Stimulated activated CD8-positive, alpha-beta memory T cell treated with anti-CD3 and anti-CD28 coated beads, Interleukin-12 subunit alpha, Interleukin-12 subunit beta, amount 100 ng/mL, for 4 hours (primary cell): ENCODE data around the gene FBXW12.
"Not testable (repeated sequence)": the region's sequence is repeated elsewhere in the genome, so short reads cannot be mapped to it uniquely, and the experiment has no call there.

Source experiments
- DNase-seq: peaks from one replicate; pipeline ENCODE4 v3.0.0-alpha.2; 2020; ENCODE audit warnings: low read depth

FBXW12 gene, protein sequence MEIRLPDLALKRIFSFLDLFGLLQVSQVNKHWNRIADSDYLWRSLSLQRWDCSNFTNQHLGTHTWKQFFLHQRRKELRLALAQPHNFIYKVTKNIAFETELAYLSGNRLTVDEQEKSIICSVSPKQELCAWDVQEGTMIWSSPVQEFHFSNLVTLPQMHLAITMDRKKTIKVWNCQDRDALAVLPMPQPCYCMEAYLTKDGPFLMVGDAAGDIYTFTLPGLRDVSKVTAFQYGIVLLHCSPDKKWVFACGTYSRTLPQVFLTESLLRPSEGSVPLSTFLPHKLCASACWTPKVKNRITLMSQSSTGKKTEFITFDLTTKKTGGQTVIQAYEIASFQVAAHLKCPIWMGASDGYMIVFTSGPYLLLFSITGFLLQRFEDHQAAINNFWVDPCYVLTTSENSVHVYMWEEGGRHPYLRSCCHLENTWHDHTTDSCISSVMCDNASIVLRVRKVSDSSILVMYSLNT

DNA sequence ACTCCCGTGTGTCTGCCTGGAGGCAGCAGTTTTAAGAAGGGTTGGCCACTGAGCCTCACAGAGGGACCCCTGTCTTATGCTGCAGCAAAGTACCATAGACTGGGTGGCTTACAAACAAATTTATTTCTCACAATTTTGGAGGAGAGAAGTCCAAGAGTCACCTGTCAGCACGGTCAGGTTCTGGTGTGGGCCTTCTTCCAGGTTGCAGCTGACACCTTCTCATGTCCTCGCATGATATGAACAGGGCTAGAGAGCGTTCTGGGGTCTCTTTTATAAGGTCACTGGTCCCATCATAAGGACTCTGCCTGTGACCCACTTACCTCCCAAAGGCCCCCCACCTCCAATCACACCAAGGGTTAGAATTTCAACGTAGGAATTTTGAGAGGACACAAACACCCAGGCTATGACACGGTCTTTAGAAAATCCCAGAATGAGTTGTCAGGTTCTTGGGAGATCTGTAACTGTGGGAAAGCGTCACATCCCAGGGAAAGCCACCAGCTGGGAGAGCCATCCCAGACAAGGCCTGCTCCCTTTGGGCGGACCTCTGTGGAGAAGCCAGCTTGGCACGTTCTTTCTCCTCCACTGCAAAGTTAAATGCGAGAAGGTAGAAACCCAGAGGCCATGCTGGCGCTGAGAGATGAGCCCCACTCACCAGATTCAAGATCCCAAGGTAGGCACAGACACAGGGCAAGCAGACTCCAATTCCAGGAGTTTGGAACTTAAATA lies at the start of gene FBXW12:
FBXW12 (plus strand) TSS at position 569 of the 726 bp plus-strand sequence. CDS start 549 bp downstream, outside the sequence.
- DNase-seq = no peak

DNA sequence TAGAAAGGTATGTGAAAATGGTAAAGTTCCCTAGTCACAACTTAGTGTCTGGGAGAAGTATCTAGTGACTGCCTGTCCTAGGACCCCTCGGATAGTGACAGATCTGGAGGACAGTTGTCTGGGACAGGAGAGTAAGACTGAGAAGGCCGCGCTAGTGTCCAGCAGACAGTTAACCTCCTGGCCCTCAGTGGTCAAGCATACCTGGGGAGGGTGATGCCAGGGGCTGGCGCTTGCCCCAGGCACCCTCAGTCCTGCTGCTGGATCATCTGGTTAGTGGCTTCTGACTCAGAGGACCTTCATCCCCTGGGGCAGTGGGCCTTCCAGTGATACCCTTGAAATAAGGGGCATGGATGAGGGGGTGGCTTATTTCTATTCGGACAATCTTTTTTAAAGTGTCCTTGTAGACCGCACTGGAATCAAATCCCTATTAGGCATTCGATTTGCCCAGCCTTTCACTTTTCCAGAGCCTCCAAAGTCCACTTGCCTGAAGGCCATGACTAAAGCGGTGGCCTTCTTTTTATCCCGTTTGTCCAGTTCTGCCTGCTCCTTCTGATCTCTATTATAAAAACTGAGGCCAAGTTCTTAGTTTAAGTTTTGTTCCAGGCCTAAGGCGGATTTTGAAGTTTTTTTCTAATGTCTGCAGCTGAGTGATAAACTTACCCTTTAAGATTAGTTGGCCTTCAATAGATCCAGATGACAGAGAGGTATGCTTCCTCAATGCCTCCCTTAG lies 40.1 kb upstream of the FBXW12 start:
- not testable (repeated sequence) for DNase-seq

DNA sequence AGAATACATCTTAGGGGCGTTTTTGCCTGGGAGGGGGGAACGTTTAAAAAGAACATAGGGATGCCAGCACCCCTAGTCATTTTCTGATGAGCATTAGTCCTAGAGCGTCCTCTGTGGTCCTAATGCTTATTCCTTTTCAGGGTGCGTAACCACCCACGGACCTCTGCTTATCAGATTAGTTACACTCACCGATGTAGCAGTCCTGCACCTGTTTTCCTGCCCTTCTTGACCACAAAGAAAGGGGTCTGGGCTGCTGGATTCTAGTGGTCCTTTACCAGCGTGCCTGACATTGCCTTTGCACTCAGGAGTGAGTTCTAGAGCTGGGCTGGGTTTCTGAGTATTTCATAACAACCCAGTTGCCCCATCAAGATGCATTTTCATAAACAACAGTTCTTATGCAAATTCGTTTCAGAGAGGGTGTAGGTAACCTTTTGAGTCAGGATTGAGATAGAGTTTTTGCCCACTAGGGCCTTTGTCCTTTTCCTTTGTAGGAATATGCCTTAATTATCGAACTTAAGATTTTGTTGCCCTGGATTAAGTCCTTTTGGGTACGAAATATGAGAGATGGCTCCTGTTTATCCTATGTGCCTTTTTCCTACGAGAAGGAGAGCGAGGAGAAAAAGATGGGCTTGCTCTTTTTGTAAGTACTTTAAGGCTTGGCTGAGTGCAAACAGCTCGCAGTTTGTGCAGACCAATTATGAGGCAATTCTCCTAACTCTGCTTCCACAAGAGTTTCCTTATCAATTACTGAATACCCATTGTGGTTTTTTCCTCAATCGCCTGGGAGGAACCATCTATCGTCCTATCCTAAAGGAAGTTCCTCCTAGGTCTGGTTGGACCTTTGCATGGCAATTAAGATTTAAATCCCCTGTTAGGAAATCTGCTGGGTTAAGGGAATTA lies 38.4 kb upstream of the FBXW12 start, which contains the start of gene SPINK8:
SPINK8 (minus strand) TSS at position 316 of the 900 bp plus-strand sequence. CDS start 5,320 bp downstream, outside the sequence.
- DNase-seq = not testable (repeated sequence)

DNA sequence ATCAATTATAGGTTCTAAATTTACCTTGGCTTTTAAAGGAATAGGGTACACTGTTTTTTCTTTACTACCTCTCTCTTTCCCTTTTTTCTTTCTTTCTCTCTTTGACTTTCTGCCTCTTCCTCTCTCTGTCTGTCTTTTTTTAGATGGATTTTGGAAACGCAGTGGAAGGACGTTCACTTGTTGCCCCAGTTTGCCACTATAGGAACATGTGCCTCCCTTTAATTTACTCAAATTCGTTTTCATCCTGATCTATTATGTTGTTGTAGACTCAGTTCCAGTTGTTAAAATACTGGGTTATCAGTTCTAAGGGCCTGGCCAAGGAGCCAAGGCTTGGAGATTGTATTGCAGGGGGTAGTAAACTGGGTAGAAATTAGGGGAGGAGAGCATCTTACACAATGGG lies 37.4 kb upstream of the FBXW12 start:
- DNase-seq = no peak

DNA sequence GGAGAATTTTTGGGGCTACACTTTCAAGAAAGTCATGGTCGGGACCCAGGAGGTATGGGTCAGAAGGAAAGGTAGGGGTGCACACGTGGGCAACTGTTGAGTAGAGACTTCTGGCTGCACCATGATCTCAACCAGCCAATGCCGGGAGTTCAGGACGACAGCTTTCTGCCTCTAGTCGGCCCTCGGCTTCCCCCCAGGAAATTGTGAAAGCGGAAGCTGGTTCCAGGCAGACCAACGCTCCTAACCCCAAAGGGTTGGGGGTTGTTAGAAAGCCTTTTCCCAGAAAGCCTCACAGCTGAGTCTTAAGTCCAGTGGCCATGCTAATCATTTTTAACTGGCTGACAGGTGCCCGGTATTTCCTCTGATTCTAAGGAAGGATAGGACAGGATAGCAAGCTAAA lies 36.7 kb upstream of the FBXW12 start:
- not testable (repeated sequence) for DNase-seq

DNA sequence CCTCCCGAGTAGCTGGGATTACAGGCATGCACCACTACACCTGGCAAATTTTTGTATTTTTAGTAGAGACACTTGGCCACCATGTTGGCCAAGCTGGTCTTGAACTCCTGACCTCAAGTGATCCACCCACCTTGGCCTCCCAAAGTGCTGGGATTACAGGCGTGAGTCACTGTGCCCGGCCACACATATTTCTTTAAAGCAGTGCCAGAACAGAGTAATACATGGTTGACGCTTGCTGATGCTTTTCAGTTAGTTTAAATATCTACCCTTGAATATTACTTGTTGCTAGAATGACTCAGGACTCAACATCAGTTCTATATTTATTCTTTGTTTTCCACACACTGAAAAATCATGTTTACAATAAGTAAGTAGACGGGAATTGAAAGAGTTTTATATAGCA lies 34.5 kb upstream of the FBXW12 start:
- not testable (repeated sequence) for DNase-seq

DNA sequence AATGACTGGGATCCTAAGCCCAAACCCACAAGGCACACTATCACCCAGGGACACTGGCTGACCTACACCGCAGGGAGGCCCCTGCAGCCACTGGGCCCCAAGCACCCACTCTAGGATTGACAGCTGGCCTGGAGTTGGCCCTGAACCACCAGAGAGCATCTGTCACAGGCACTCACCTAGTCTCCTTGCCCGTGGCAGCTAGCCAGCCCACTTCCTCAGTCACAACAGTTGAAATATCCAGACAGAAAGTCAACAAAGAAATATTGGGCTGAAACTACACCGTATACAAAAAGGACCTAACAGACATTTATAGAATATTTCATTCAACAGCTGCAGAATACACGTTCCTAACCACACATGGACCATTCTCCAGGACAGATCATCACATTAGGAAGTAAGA lies 33.4 kb upstream of the FBXW12 start:
- no peak for DNase-seq

DNA sequence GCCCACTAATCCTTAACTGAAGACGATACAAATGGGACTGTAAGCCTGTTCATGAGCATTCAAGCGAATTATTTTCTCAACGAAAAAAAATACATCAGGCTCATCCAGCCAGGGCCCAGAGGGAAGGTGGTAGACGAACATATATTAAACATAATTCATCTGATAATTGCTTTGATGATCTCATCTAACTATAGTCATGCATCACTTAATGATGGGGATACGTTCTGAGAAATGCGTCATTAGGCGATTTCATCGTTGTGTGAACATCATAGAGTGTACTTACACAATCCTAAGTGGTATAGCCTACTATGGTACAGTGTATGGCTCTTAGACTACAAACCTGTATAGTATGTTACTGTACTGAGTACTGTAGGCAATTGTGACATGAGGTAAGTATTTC lies 28.6 kb upstream of the FBXW12 start:
- DNase-seq = no peak

DNA sequence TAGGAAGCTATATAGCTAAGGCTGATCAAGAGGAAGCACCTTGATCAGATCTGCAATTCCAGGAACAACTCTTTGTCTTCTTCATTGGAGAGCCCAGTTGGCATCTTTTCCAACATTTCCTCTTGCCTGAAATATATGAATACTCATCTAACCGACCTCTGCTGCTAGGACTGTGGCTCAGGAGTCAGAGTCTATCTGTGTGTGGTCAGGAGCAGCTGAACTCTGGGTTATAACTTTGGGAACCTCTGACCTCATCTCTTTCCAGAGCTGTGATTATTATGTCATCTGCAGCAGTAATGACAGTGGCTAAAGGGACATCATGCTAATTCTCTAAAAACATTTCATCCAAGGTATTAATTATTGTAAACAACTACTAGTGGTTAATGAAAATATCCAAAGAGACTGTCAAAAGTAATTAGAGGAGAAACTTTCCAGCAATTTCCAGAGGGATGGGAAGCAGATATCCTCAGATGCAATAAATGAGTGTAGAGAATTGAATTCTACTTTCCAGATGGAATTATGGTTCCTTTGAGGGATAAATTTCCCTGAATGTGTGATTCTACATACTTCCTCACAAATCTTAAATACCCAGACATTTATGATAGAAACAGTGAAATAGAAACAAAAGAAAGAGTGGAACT lies 27.0 kb upstream of the FBXW12 start:
- DNase-seq = no peak

DNA sequence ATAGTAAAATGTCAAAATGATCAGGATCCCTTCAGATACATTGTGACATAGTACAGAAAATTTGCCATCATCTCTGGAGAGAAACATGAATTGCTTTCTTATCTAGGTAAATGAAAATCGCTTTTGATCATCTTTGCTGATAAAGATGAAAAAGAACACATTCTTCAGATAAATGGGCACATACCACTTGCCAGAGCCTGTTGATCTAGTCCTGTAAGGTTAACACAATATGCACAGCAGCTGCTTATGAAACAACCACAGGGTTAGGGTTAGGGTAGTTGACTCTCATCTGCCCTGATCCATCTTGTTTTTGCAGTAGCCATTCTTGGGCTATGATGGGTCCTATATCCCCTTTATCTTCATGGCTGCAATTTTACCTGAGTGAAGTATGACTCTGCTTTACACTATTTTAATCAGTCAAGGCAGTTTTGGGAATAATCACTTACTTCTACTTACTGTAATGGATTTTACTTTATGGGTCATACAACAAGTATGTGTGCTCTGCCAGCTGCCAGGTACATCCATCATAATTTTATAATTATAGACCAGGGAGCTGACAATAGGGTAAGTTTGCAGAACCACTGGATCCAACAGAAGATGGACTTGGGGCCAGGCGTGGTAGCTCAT lies 26.0 kb upstream of the FBXW12 start:
- no peak for DNase-seq

DNA sequence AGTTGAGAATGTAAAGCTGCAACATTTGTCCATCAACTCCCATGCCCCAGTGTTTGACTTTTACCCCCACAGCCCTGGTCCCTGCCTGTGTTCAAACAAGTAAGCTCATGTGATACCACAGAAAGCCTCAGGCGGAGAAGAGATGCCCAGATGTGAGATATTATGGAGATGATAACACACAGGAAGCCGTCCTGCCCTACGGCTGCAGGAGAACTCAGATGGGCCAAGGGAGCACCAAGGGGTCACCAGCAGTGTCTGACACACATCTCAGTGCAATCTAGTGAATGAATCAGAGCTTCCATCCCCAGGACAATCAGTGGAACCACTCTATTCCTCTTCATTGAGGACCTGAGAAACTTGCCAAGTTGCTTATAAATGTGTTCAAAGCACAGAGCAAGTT lies 24.5 kb upstream of the FBXW12 start:
- no peak for DNase-seq

DNA sequence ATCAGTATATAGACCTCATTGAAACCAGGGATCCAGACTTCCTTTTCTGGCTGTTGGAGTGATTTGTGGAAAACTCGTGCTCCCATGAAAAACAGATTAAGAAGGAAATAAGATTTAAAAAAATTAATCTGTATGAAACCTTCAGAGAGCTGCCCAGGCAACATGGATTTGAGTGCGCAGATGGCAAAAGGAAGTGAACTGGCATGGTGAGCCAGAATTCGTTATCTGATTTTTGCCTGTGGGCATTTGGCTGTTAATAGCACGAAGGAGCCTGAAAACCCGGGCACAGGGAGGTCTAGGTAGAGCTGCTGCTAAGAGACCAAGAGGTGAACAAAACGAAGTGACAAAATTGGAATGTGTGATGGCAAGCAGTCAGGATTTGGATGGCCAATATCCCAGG lies 19.5 kb upstream of the FBXW12 start:
- no peak for DNase-seq

DNA sequence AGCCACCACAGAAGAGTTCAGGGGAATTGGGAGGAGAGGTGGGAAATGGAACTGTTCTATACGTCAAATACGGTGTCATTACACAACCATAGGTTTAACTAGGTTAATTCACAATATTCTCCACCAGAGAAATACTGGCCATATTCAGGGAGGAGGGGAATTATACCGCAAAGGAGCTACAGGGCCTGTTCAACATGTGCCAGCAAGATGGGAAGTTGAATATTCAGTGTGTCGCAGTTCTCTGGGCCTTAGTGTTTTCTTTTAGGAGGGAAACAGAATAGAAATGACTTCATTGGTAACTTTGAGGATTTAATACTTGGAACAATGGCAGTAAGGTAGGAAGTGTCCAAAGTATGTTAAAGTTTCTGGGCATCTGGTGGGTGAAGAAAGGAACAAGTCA lies 18.0 kb upstream of the FBXW12 start:
- DNase-seq = no peak

DNA sequence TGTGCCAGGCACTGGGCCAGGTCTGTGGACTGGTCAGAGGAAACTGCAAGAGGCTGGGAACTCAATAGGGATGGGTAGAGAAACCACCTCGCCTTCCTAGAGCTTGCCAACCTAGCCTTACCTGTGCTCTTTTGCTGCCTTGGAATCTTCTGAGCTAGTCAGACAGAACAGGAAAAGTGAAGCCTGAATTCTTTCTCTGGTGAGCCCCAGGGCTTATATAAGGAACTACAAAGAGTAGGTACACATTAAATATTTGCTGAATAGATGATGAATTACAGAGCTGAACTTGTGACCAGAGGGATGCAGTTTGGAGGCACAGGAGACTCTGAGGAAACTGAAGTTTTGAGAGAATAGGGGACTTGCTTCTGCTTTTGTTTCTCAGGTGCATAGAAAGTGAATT lies 15.6 kb upstream of the FBXW12 start:
- DNase-seq = no peak

DNA sequence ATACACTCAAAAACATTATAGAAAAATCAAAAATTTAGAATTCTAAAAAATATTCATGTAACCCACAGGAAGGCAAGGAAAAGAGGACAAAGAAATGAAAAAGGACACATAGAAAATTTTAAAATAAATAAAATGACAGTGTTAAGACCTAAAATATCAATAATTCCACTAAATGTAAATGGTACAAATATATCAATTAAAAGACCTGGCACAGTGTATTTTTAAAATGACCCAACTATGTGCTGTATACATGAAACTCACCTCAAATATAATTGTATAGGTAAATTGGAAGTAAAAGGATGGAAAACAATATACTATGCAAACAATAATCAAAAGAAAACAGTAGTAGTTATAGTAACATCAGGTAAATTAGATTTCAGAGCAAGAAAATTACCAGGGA lies 10.1 kb upstream of the FBXW12 start:
- no peak for DNase-seq

DNA sequence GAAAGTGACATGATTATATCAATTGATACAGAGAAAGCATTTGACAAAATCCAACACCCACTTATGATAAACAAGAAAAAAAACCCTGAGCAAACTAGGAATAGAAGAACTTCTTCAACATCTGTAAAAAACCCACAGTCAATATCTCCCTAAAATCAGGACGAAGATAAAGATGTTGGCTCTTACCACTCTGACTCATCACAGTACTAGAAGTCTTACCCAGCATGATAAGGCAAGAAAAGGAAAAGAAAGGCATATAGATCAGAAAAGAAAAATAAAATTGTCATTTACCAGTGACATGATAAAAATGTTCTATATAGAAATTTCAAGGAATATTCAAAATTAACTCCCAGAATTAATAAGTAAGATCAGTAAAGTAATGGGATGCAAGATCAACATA lies 7.2 kb upstream of the FBXW12 start:
- DNase-seq = no peak

DNA sequence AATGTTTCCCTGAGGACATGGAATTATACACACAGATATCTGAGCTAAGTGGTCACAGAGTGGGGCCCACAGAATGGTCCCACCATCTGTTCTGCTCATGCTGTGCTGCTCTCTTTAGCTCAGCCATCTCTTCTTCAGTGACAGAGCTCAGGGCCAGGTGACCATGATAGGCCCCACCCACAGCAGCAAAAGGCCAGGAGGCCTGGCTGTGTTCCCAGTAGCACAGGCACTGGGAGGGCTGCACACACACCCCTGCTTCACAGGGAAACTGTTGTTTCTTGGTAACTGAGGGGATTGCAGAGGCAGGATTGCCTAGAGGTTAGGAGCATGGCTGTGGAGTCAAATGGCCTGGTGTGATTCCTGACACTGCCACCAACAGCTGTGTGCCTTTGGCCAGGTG lies 4.8 kb upstream of the FBXW12 start:
- DNase-seq = no peak

DNA sequence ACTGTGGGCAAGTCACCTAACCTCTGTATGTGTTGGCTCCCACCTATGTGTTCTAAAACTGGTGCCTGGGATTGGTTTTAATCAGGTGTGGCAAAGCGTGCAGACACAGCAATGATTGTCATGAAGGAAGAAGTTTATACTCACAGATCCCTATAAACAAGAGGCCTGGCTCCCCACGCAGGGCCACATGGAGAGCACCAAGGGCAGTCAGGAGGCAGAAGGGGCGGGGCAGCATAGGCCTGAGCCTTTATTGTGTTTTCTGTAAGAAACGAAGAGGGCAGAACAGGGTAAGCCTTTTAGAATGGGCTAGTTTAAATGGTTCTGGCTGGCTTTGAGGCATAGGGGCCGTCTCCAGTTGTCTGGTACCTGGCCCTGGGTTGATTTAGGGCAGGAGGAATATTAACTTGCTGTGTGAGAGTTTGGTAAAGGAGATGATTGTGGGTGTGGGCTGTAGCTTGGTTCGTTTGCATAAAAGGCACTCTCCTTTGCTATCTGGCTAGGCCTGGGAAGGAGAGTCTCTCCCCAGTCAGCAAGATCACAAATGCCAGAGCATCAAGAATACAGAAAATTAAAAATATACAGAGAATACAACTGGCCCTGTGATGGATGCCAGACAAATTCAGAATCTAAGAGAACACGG lies 2.2 kb upstream of the FBXW12 start:
- no peak for DNase-seq

DNA sequence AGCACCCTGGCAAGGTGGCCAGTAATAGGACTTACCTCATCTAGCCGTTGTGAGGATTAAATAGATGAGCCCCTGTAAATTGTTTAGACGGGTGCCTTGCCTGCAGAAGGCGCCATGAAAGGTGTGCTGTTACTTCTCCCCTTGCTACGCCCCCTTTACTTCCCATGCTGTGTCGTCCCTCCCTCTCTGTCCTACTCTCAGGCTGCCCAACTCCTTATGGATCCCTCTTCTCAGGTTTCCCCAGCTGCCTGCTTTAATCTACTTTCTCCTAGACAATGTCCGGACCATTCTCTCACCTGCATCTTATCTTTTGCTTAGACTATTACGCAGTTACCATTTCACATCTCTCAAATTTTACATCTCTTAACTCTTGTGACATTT lies 1.7 kb upstream of the FBXW12 start:
- no peak for DNase-seq

DNA sequence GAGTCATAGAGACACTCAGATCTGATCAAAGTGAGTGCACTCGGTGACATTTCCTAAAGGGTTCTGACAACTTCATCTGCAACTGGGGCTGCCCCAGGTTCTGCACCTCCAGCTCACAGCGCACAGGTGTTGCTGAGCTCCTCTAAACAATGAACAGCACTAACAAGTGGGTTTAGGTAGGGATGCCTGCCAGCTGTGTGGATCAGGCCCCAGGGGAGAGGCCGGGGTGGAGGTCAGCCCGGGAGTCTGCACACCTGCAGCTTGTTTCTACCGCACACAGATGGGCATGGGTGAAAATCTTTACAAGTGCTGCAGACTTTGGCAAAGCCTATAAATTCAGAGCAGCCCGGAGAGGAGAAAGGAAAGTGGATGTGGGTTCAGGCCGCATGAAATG lies 355 bp downstream of the FBXW12 start:
- DNase-seq = no peak
